PC-9 (cell line): ENCODE measurements around the gene MCTP2.

Experiments
- CTCF ChIP-seq: fragments of 200-600 bp; sonication (generic); conservative IDR thresholded peaks from 2 replicates; pipeline ENCODE4 v1.6.1; 2017; ENCODE audit warnings: mixed run types, antibody characterized with exemption, mild to moderate bottlenecking, moderate library complexity
- EZH2 ChIP-seq: fragments of 200-600 bp; sonication (generic); IDR thresholded peaks from 2 replicates; pipeline ENCODE4 v1.8.0; 2017; ENCODE audit warnings: antibody characterized with exemption, low read depth

GRCh38 chr15:94322141-94322540 lies 90.8 kb downstream of the MCTP2 start:
- no peak for TF ChIP-seq CTCF
- no peak for TF ChIP-seq EZH2
